ENCODE data around the gene DSCAM.

Gene DSCAM

DNA sequence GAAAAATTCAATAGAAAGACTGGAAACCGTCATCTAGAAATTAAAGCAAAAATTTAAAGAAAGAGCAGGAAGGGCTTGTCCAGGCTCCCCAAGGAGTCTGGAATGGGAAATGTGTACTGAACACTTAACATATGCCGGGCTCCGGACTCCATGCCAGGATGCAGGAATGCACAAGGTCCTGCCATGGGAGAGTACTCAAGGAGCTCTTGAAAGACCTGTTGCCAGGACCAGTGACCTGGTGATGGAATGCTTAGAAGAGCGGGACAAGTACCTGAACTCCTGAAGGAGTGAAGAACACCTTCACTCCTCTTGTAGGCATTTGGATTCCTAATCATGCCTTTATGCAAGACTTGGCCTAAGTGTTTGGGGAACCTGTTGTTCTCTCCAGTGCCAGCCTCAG is 16.9 kb upstream of the DSCAM start:
- no peak for TF ChIP-seq CTCF (IDR thresholded peaks at IDR 0.05; ENCODE audit: low read depth, low read length)
- no peak overlapping the region for H3K4me3 ChIP-seq (ENCODE audit: low read depth, low read length)

DNA sequence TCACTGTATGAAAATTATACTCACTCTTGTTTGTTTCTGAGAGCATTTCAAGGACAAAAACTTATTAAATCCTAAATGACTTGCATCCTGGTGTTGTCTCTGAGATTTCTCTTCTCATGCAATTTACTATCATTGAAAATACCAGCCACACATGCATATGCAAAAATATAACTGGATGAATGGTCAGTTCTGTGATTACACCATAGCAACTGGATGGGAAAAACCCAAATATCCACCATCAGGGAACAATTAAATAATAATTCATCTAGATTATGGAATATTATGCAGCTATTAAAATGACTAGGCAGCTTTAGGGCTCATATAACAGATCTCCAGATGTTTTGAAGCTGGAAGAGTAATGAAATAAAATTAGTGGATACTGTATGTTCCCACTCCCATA is 11.6 kb upstream of the DSCAM start:
- no peak for TF ChIP-seq CTCF (IDR thresholded peaks at IDR 0.05; ENCODE audit: low read depth, low read length)
- H3K4me3 ChIP-seq (ENCODE audit: low read depth, low read length), result no peak overlapping the region

- no peak for TF ChIP-seq CTCF (IDR thresholded peaks at IDR 0.05; ENCODE audit: low read depth, low read length)
- H3K4me3 ChIP-seq (ENCODE audit: low read depth, low read length), result no peak overlapping the region
Observed at GRCh38 chr21:40853956-40854688, 7.2 kb upstream of the DSCAM start.

DNA sequence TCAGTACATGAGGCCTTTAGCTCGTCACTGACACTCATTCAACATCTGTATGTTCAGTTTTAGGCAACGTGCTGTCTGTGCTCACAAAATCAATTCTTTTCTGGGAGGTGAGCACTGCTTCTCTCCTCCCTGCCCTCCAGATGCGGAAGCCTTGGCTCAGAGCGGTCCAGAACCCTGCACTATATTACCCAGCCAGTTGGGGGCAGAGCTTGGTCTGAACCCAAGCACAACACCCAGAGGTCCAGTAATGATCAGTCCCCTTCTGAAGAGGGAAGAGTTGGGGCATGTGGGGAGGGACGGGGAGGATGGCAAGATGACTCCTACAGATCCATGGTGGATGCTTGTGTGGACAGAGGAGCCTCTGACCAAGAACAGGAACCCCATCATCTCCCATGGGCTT is 5.6 kb upstream of the DSCAM start:
- H3K4me3 ChIP-seq (ENCODE audit: low read depth, low read length), result no peak overlapping the region
- TF ChIP-seq CTCF (IDR thresholded peaks at IDR 0.05; ENCODE audit: low read depth, low read length), result no peak

GRCh38 chr21:40851749-40852148 is 4.8 kb upstream of the DSCAM start:
- TF ChIP-seq CTCF (IDR thresholded peaks at IDR 0.05; ENCODE audit: low read depth, low read length), result no peak
- no peak overlapping the region for H3K4me3 ChIP-seq (ENCODE audit: low read depth, low read length)

DNA sequence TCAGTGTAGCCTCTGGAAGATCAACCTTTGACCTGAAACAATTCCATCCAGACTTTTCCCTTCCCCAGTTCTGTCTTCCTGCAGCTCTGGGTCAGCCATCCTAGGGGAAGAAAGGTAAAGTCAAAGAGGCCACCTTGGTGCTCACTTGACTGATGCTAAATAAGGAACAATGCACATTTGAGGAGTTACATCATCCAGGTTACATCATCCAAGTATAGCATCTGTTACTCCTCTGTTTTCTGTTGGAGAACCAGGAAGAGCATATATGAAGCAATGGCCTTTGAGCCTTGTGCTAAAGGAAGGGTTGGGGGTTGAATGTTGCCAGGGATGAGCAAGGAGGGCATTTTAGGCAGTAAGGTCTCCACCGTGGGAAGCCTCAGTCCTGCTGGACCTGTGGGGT is 3.1 kb upstream of the DSCAM start:
- H3K4me3 ChIP-seq (ENCODE audit: low read depth, low read length), result no peak overlapping the region
- TF ChIP-seq CTCF (IDR thresholded peaks at IDR 0.05; ENCODE audit: low read depth, low read length), result no peak

- no peak overlapping the region for H3K4me3 ChIP-seq (ENCODE audit: low read depth, low read length)
- TF ChIP-seq CTCF (IDR thresholded peaks at IDR 0.05; ENCODE audit: low read depth, low read length), result no peak
Observed at GRCh38 chr21:40847951-40848350, 993 bp upstream of the DSCAM start.

All from WI38 (cell line).